ENCODE measurements around the gene TDRD6. TPM values are rescaled to one million over a fixed set of nuclear protein-coding genes. Genes with fewer than 3 reads are reported as not detected.

The TDRD6 gene
- total RNA-seq, 4 donors from 2014 or later, result 0.51 to 2.1 (median 0.82) TPM

DNA sequence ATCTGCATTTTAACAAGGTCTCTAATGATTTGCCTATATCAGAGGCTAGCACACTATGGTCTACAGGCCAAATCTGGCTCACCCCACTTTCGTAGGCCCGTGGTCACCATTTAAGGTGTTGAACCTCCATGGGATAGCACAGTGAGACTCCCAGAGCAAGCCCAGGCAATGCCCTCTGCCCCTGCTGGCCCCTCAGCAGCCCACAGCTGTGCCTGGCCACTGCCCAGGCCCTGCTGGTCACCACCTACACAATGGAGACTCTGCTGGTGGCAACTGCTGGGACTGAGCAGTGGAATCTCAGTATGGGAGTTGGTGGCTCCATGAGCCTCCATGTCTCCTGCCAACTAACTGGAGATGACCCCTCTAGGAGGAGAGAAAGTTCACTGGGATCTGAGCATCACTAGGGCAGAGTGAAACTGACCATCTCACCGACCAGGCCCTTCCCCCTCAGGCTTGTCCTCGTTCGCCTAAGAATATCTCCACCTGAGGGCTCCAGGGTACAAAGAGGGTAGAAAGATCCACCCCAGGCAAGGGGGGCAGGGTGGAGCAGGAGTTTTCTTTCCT is 61.3 kb downstream of the TDRD6 start:
- TF ChIP-seq CTCF (IDR thresholded peaks at IDR 0.05; ENCODE audit: low read depth), result no peak

- no peak for TF ChIP-seq CTCF (IDR thresholded peaks at IDR 0.05; ENCODE audit: low read depth)
Observed at GRCh38 chr6:46749731-46750130, 62.0 kb downstream of the TDRD6 start.

DNA sequence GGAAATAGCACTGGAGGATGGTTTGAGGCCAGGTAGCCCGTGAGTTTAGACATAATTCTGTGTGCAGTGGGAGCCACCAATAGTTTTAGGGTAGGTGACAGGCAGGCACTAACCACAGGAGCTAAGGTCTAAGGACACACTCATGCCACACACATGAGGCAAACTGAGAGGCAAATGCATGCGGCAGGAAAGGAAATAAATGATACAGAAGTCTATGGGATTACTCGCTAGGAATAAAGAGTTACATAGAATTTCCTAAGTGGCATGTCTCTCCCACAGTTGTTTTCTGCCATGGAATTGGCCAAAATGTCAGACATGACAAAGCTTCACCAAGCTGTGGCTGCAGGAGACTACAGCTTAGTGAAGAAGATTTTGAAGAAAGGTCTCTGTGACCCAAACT is 64.0 kb downstream of the TDRD6 start:
- TF ChIP-seq CTCF (IDR thresholded peaks at IDR 0.05; ENCODE audit: low read depth), result no peak

Other genes starting within 250 kb of the TDRD6 start
- 10 to 100 TPM in 3 of 4 donors, 1 to 10 TPM in 1; 8.8 to 17.2 (median 13.7) TPM for gene RCAN2, start 196.4 kb upstream of the TDRD6 start, total RNA-seq
- gene CYP39A1, start 35.1 kb upstream of the TDRD6 start, total RNA-seq, result 1 to 10 TPM in 2 of 4 donors, under 1 TPM in 2; 0.88 to 2.0 (median 1.1) TPM
- gene SLC25A27, start 34.9 kb upstream of the TDRD6 start, total RNA-seq, result 10 to 100 TPM; 20.7 to 36.7 (median 28.2) TPM
- 10 to 100 TPM in 1 of 4 donors, 1 to 10 TPM in 3; 2.4 to 65.6 (median 3.8) TPM for gene PLA2G7, start 47.5 kb downstream of the TDRD6 start, total RNA-seq
- gene ANKRD66, start 59.0 kb downstream of the TDRD6 start, total RNA-seq, result not detected
- gene MEP1A, start 105.5 kb downstream of the TDRD6 start, total RNA-seq, result under 1 TPM in 1 of 4 donors, not detected in 3; 0.65 TPM
- 100 to 1,000 TPM in 2 of 4 donors, 10 to 100 TPM in 2; 30.4 to 144 (median 73.9) TPM for gene ADGRF5, start 234.1 kb downstream of the TDRD6 start, total RNA-seq

Measured in subcutaneous adipose tissue (tissue), 4 donors.